Renal pelvis (tissue), 4 donors: Measurements from ENCODE around the gene ABLIM2. TPM values are rescaled to one million over a fixed set of nuclear protein-coding genes. Genes with fewer than 3 reads are reported as not detected.
"Not testable (repeated sequence)": the region's sequence is repeated elsewhere in the genome, so short reads cannot be mapped to it uniquely, and the experiment has no call there.

Experiments
- DNase-seq: peaks from one replicate; pipeline ENCODE4 v3.0.0-alpha.2; 2013
- polyA plus RNA-seq, 3 donors: library from polyadenylated mRNA; unstranded; fragments of 120-200 nt; gene quantifications; one replicate each; pipeline ENCODE4 v1.2.1, GENCODE V29; 2013; ENCODE audit not compliant: insufficient read length in 3 of 3

The ABLIM2 gene
- polyA plus RNA-seq, 3 donors: 6.1 to 8.6 (median 7.3) TPM

DNA sequence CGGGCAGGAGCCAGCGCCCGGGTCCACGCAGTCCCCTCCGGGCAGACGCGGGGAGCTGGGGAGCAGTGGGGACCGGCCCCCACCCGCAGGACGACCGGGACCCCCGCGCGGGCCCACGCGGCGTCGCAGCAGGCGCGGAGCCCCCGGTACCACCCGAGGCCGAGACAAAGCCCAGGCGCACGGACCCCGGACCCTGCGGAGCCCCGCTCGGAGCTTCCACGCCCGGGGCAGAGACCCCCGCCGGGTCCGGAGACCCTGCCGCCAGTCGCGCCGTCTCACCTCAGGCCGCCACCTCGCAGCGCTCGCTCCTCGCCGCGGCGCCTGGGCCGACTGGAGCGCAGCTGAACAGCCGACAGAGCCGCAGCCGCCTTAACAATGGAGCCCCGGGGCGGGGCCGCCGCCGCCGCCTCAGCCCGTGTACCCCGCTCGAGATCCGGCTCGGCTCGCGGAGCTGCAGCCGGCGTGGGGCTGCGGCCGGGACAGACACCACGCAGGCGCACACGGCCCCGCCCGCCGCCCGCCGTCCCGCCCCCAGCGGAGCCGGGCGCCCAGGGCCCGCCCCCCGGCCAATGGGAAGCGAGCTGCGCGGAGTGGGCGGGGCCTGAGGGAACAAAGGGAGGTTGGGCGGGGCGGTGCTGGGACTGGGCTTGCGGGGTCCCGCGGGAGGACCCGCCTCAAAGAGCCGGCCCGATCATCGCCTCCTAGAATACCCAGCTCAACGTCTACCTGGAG is 219.1 kb downstream of the ABLIM2 start, which contains the start of gene AFAP1:
AFAP1 (minus strand) TSS at position 485 of the 732 bp plus-strand sequence. CDS start 67,783 bp downstream, outside the sequence.
- peak; percentile 92 for DNase-seq

DNA sequence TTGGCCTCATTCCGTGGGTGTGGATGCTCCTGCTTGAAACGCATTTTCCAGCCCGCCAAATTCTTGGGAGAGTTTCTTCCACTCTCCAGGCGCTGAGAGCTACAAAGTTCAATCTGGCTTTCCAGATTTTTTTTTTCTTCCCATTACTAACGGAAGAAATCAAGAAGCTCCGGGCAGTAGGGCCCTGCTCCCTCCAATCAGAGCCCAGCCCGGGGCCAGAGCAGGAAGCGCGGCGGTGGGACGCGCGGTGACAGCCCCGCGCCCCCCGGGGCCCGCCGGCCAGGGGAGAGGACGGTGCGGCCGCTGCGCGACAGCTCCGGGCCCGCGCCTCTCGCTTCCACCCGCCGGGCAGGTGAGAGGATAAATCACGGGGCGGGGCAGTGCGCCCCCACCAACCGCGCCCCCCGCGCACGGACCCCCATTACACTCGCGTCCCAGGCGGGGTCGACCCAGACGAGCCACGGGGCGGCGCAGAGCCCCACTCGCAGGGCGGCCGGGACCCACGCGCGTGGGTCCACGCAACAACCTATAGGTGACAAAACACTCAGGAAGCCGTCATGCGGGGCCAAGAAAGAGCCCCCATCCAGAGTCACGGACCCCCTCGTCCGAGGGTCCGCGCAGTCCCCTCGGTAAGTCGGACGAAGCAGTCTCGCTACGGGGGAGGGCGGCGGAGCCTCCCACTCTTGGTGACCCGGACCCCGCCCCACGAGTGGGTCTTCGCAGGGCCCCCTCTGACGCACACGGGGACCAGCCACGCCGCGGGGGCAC is 219.8 kb downstream of the ABLIM2 start:
- DNase-seq: no peak

DNA sequence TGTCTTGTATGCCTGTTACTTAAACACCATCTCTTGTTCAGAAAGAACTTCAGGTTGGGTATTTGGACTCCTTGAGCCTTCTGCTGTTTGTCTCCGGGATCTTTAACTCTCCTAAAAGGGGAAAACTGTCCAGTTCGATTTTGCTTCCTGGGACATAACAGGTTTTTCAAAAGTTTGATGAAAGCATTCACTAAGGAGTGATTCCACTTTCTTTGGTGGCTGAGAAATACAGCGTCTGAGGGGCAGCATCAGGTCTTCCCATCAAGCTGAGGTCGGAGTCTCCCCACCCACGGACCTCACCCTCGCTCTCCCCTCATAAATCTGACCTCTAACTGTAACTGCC is 220.4 kb downstream of the ABLIM2 start:
- no peak for DNase-seq

DNA sequence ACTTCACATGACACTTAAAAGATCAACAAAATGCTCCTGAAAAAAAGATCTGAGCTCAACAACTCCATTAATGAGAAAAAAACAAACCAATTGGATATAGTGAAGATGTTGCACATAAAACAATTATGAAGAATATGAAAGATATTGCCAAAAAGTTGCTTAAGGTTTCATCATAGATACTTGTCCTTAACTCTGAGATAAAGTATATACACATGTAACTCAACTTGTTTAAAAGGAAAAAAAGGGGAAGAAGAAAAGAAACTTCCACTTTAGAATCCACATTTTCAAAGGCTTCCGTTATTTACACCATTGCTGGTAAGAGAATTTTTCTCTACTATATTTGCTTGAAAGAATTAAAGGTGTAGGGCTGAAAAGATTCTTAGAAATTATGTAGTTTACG is 221.6 kb downstream of the ABLIM2 start:
- DNase-seq: no peak

DNA sequence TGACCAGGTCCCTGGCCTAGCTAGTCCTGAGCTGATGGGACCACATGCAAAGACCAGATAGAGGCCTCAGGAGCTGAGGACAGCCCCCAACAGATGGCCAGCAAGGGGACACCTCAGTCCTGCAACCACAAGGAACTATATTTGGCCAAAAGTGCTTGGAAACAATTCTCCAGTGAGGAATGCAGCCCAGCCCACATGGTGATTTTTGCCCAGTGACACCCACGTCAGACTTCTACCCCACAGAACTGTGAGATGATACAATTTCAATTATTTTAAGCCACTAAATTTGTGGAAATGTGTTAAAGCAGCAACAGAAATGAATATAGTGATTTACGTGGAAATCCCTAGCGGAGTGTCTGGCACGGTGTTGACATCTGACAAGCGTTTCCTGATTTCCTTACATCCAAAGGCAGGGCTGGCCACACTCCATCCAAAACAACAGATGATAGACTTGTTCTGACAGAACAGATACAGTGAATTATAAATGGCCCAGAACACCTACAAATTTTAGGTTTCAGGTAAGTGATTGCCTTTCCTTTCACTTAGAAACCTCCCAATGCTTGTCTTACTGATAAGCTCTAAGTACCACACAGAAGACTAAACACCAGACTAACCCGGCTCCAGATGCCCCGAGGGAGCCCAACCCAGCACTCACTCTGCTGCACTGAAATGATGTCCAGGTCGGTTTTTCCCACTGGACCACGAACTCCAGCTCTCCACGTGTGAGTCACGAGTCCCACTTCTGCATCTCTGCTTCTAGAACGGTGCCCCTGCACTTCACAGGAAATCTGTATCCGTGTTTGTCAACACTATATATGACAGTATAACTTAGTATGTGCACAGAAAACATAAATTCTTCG is 224.7 kb downstream of the ABLIM2 start:
- DNase-seq: no peak

DNA sequence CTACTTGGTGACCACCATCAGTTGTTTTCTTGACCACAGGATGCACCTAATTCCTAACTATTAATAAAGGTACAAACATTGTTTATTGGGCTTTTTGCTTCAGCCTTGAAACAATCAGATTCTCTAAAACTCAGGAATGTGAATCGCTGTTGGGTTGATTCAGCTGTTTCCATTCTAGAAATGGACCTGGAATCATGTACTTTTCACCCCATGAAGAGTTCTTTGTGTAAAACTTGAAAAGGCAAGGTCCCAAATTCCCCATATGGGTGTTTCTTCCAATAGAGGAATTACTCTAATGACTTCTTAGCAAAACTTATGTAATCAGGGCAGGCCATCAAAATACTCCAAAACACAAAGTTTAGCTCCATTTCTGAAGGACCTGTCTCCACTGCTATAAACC is 226.3 kb downstream of the ABLIM2 start:
- no peak for DNase-seq

DNA sequence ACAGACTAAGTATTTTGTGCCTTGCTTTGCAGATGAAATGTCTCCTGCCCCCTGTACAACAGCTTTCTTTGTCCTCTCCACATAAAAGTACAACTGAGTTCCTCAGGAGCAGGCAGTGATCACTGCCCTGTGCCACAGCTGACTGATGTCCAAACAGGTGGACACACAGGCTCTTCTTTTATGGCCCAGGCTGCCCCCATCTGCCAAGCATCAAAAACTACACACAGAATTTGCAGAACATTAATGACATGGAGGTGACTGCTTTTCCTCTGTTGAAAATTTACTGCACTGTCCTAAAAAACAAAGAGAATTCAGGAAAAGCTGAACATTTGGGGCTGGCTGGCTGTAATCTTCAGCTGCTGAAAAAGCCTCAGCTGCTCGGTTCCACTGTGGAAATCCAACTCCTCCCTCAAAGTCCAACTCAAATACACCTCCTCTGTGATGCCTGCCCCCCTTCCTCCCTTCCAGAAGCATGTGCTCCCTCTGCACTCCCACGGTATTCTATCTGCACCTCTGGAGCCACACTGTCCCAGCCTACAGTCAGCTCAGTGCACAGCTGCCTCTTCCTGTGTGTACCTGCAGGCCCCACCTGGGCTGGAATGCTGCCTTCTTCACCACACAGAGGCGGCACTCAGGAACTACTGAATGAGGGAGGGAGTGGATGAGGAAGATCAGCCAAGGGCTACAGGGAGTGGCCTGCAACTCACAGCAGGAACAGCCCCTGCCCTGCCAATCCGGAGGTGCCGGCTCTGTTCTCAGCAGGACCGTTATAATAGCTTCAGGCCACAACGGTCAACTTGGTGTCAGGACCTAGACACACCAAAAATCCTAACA is 229.3 kb downstream of the ABLIM2 start:
- DNase-seq: no peak

DNA sequence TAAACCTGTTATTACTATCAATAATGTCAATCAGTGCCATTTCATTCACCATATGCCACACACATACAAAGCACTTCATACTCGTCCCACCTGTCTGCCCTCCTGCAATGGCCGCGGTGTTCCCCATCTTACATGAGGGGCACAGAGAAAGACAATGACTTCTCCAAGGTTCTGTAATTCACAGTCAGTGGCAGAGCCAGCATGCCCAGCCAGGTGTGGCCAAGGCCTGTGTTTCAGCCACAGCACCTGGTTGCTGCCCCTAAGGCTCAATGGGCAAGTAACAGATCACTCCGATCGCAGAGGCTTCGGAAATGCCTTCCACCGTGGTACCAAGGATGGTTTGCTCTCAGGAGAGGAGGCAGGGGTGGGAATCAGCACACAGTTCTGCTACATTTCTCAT is 229.9 kb downstream of the ABLIM2 start:
- DNase-seq: no peak

DNA sequence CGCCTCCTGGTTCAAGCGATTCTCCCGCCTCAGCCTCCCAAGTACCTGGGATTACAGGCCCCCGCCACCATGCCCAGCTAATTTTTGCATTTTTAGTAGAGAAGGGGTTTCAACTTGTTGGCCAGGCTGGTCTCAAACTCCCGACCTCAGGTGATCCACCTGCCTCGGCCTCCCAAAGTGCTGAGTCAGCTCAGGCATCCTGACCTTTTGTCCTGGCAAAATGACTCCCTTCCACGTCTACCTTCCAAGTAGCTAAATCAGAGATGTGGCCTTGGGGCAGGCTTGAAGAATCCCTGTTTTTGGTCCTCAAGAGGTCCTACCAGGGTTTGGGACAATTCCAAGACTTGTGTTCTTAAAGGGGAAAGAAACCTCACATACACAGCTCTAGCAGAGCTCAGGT is 231.8 kb downstream of the ABLIM2 start:
- no peak for DNase-seq

DNA sequence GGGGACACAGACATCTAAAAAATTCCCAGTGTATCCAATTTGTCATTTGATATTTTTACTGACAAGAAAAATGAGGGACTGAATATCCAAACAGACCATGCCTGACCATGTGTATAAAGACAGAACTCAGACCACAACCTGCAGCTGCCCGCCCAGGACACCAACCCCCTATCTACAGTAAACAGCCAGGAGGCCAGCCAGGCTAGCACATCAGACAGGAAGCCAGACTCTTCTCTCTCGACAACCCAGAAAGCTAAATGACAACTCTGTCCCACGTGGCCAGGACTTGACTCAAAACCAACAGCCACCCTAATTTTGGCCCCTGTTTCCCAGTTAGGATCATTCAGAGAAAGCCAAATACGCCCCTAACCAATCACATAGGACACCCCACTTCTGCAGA is 234.0 kb downstream of the ABLIM2 start:
- no peak for DNase-seq

DNA sequence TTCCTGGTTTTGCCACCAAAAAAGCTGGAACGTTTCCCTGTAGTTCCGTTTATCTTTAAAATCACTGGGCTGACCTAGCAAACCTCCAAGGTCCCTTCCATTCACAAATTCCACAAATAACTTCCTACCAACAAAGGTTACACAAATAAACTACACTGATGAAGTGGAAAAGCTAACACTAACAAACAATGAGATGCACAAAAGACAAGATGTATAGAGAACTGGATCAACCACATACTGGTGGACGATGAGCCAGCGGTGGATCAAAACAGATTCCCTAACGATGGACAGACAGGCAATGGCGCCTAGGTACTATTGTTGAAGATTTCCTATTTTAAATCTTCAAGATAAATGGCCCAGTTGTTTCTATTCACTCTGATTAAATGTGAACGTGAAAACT is 234.4 kb downstream of the ABLIM2 start:
- DNase-seq: no peak

DNA sequence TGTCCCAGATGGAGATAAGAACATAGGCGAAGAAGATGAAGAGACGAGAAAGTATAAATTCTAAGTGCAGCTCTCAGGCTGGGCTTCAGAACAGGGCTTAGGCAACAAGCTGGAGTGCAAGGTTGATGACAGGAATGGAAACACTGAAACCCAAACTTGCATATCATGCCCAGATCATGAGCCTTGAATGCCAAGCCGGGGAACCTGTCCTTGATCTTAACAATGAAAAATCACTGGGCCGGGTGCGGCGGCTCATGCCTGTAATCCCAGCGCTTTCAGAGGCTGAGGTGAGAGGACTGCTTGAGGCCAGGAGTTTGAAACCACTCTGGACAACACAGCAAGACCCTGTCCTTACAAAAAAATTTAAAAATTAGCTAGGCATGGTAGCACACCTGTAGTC is 236.1 kb downstream of the ABLIM2 start:
- no peak for DNase-seq

DNA sequence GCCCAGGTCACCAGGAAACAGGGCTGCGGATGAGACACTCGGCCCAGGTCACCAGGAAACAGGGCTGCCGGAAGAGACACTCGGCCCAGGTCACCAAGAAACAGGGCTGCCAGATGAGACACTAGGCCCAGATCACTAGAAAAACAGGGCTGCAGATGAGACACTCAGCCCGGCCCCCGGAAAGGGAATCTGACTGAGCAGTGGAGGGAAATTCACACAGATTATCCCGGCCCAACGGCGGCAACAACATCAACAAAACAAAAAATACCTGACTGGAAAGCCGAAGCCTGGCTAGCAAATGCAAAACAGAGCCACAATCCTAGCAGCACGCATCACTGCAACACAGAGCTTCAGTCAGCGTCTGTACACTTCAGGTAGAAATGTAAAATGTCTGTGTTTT is 239.6 kb downstream of the ABLIM2 start:
- no peak for DNase-seq

DNA sequence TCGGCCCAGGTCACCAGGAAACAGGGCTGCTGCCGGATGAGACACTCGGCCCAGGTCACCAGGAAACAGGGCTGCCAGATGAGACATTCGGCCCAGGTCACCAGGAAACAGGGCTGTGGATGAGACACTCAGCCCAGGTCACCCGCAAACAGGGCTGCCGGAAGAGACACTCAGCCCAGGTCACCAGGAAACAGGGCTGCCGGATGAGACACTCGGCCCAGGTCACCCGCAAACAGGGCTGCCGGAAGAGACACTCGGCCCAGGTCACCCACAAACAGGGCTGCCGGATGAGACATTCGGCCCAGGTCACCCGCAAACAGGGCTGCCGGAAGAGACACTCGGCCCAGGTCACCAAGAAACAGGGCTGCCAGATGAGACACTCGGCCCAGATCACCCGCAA is 240.4 kb downstream of the ABLIM2 start:
- DNase-seq: not testable (repeated sequence)

DNA sequence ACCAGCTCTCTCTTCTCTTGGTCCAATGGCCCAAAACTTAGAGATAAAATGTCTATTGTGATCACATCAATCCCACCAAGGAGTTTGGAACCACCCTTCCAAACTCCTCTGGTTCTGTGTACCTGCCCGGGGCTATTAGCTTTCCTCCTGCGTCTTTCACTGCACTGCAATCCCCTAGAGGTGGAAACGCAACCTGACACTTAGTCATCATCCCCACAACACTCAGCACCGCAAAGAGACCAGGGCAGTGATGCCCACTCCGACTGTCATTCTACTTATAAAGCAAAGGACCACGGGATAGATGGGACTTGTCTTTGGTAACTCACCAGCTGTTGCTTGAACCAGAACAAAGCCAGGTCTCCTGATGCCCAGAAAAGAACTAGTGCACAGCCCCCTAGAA is 240.9 kb downstream of the ABLIM2 start:
- no peak for DNase-seq

DNA sequence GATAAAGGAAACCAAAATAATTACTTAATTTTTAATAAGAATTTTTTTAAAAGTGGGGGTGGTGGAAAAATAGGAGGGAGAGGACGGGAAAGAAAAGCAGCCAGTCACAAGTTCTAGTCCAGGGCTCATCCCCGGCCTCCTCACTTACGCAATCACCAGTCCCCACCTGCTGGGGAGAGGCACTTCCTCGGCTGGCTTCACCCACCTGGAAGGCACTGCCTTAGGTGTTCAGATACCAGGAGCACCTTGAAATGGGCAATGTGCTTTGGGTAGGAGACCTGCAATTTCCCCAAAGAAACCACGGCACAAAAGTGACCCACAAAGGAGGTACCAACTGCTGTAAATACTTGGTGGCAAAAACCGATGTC is 242.8 kb downstream of the ABLIM2 start:
- no peak for DNase-seq

Other genes with a start within 250 kb of the ABLIM2 start
- 10 to 100 TPM; 18.7 to 26.2 (median 22.8) TPM for gene AFAP1, start 219.0 kb downstream of the ABLIM2 start, polyA plus RNA-seq
- 10 to 100 TPM; 23.0 to 32.5 (median 32.2) TPM for gene SH3TC1, start 40.5 kb upstream of the ABLIM2 start, polyA plus RNA-seq
- gene HTRA3, start 110.9 kb upstream of the ABLIM2 start, polyA plus RNA-seq: 10 to 100 TPM in 1 of 3 donors, 1 to 10 TPM in 2; 8.4 to 15.4 (median 9.6) TPM